ENCODE measurements around the gene EN2.

Gene EN2

GRCh38 chr7:155458111-155458877 is at the start of gene EN2:
TSS of gene EN2 (plus strand) at chr7:155458129. CDS start at chr7:155458378, 249 bp downstream.
- DNase-seq, result peak; percentile 24

- no peak for DNase-seq
Observed at GRCh38 chr7:155408651-155409586, 49.0 kb upstream of the EN2 start.

- DNase-seq, result no peak
Observed at GRCh38 chr7:155409980-155410379, 47.9 kb upstream of the EN2 start.

GRCh38 chr7:155410431-155410830 is 47.5 kb upstream of the EN2 start:
- DNase-seq, result no peak

GRCh38 chr7:155411718-155412415 is 46.1 kb upstream of the EN2 start:
- no peak for DNase-seq

GRCh38 chr7:155412416-155413253 is 45.3 kb upstream of the EN2 start:
- peak; percentile 88 for DNase-seq

- DNase-seq, result no peak
Observed at GRCh38 chr7:155414547-155415492, 43.1 kb upstream of the EN2 start.

- no peak for DNase-seq
Observed at GRCh38 chr7:155416646-155417380, 41.1 kb upstream of the EN2 start.

- DNase-seq, result no peak
Observed at GRCh38 chr7:155418304-155418703, 39.6 kb upstream of the EN2 start.

GRCh38 chr7:155418941-155419755 is 38.8 kb upstream of the EN2 start:
- DNase-seq, result no peak

- DNase-seq, result no peak
Observed at GRCh38 chr7:155420116-155420515, 37.8 kb upstream of the EN2 start.

- no peak for DNase-seq
Observed at GRCh38 chr7:155422151-155422550, 35.8 kb upstream of the EN2 start.

GRCh38 chr7:155422599-155423336 is 35.2 kb upstream of the EN2 start:
- no peak for DNase-seq

GRCh38 chr7:155423337-155424285 is 34.3 kb upstream of the EN2 start:
- no peak for DNase-seq

- no peak for DNase-seq
Observed at GRCh38 chr7:155424301-155425010, 33.5 kb upstream of the EN2 start.

GRCh38 chr7:155425011-155425340 is 33.0 kb upstream of the EN2 start:
- DNase-seq, result no peak

- DNase-seq, result no peak
Observed at GRCh38 chr7:155425887-155426286, 32.0 kb upstream of the EN2 start.

Data from 8988T (cell line).